ENCODE measurements around the gene RSF1.

DNA sequence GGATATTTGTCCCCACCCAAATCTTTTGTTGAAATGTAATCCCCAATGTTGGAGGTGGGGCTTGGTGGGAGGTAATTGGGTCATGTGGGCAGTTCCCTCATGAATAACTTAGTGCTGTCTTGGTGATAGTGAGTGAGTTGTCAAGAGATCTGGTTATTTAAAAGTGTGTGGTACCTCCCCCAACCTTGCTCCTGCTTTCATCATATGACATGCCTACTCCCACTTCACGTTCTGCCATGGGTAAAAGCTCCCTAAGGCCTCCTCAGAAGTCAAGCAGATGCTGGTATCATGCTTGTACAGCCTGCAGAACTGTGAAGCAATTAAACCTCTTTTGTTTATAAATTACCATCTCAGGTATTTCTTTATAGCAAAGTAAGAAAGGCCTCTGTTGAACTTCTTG is 31.0 kb upstream of the RSF1 start:
- TF ChIP-seq, protein P1, sequence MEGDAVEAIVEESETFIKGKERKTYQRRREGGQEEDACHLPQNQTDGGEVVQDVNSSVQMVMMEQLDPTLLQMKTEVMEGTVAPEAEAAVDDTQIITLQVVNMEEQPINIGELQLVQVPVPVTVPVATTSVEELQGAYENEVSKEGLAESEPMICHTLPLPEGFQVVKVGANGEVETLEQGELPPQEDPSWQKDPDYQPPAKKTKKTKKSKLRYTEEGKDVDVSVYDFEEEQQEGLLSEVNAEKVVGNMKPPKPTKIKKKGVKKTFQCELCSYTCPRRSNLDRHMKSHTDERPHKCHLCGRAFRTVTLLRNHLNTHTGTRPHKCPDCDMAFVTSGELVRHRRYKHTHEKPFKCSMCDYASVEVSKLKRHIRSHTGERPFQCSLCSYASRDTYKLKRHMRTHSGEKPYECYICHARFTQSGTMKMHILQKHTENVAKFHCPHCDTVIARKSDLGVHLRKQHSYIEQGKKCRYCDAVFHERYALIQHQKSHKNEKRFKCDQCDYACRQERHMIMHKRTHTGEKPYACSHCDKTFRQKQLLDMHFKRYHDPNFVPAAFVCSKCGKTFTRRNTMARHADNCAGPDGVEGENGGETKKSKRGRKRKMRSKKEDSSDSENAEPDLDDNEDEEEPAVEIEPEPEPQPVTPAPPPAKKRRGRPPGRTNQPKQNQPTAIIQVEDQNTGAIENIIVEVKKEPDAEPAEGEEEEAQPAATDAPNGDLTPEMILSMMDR (IDR thresholded peaks at IDR 0.05): no peak
- TF ChIP-seq POLR2A (IDR thresholded peaks at IDR 0.05): no peak

All from uterus (tissue), 2 donors.